ENCODE data around the gene EXOSC9.

DNA sequence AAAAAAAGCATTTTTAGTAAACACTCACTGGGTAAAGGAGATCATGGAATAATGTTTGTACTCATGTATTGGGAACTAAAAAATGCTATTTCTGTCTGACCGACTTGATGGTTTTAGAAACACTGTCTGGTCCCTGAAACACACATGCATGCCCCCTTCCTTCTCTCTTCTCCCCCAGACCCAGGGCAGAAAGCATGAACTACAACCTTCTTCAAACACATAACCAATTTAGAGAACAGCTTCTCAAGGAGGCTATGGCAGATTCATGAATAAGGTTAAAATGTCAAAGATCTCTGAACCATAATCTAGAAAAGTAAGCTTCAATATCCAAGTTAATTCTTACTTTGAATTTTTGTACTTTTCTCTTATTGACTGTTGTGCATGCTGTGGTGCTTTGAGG is 16.6 kb downstream of the EXOSC9 start:
- TF ChIP-seq, protein P1, sequence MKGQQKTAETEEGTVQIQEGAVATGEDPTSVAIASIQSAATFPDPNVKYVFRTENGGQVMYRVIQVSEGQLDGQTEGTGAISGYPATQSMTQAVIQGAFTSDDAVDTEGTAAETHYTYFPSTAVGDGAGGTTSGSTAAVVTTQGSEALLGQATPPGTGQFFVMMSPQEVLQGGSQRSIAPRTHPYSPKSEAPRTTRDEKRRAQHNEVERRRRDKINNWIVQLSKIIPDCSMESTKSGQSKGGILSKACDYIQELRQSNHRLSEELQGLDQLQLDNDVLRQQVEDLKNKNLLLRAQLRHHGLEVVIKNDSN (IDR thresholded peaks at IDR 0.05; ENCODE audit: borderline replicate concordance, extremely low read length, insufficient read depth, low read depth, low read length), result no peak
- TF ChIP-seq POLR2A (IDR thresholded peaks at IDR 0.05; ENCODE audit: low read depth, low read length) (0 out of 2 replicates have a peak, but pooled peaks have one; percentile 27), MXI1 (IDR thresholded peaks at IDR 0.05; ENCODE audit: low read depth, low read length) (no peak), EZH2 (IDR thresholded peaks at IDR 0.05; ENCODE audit: borderline replicate concordance, control insufficient read depth, low read depth, low read length) (no peak), TARDBP (IDR thresholded peaks at IDR 0.05; ENCODE audit: borderline replicate concordance) (no peak), JUND (IDR thresholded peaks at IDR 0.05; ENCODE audit: low read depth, low read length) (no peak), CEBPB (IDR thresholded peaks at IDR 0.05; ENCODE audit: borderline replicate concordance in 1 of 2, low read depth in 2 of 2, low read length in 2 of 2) (no peak), TBL1XR1 (IDR thresholded peaks at IDR 0.05; ENCODE audit: low read depth, low read length) (no peak), CTCF (IDR thresholded peaks at IDR 0.05 in 2 of 3, conservative IDR thresholded peaks at IDR 0.05 in 1 of 3; ENCODE audit: control insufficient read depth in 2 of 3, extremely low read depth in 1 of 3, insufficient read depth in 1 of 3, low read depth in 3 of 3, low read length in 3 of 3) (no peak), ZNF274 (IDR thresholded peaks at IDR 0.05; ENCODE audit: insufficient read depth, insufficient read length) (no peak), FOXM1 (IDR thresholded peaks at IDR 0.05; ENCODE audit: low read depth, low read length) (no peak), HCFC1 (IDR thresholded peaks at IDR 0.05; ENCODE audit: low read length) (no peak), SMAD5 (IDR thresholded peaks at IDR 0.05; ENCODE audit: low read depth) (no peak)

Data from GM12878 (cell line).